GM19035 (cell line): ENCODE results near the gene FGF4.

Experiments used
- ATAC-seq: cut with Tn5 transposase; IDR thresholded peaks from one replicate; pipeline ENCODE4 v1.9.1; 2021; ENCODE audit not compliant: unreplicated experiment

Gene FGF4

DNA sequence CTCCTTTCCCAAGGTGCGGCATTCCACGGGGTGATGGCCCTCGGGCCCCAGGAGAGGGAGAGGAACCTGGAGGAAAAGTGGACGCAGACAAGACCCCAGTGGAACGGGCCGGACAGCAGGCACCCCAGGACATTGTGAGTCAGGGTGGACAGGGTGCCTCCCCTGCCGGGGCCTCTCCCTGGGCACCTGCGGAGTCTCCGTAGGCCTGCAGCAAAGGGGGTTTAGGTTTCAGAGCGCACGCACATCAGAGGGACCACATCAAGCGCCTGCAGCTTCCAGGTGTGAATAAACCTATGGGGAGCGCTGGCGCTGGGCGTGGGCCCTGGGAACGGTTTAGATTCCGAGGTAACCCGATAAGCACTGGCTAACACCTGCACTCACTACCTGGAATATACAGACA, 48.7 kb downstream of the FGF4 start:
- no peak for ATAC-seq

DNA sequence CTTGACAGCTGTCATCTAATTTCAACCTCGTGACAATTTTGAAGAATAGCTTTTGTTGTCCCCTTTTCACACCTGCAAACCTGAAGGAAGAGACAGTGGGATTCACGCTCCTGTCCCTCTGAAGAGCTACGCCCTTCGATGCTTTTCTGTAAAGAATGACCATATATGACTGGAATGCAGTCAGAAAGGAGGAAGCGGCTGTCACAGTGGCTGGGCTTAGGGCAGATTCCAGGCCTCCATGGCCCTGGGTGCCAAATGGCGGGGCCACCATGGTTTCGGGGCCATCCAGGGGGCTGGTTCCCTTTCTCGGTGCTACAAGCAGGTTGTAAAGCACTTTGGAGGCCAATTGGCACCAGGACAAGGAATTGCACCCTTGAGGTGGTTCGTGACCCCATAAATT, 49.1 kb downstream of the FGF4 start:
- ATAC-seq: no peak

DNA sequence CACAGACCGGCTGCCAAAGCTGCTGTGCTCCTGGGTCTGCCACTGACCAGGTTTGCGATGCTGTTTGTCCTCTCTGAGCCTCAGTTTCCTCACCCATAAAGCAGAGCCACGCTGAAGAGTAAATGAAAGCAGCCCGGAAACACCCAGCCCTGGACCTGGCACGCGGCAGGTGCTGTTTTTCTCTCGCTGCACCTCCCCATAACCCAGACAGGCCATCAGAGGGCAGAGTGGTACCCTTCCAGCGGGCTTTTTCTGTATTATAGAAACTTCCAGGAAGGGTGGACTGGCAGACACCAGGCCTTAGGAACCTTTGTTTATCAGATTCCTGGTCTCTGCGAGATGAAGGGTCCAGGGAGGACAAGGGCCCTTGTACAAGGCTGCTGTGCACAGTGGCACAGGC, 53.4 kb downstream of the FGF4 start:
- no peak for ATAC-seq

DNA sequence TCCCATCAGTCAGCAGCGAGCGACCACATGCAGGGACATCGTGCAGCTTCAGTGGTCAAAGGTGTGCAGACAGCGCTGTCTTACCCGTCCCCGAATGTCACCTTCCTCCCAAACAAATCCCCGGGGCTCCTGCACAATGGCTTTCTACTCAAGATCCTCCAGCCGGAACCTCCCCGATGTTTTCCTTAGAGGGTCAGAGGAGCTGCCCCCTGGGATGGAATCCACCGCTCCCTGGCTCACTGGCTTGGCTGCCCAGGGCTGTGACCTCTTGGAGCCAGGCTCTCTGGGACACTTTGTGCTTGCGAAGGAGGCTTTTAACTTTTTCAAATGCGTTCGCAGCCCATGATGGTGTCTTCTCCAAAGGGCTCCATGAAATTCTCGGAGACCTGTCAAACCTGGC, 54.0 kb downstream of the FGF4 start:
- ATAC-seq: no peak
